HEK293T (cell line): ENCODE results near the gene TRIM67.

Experiments used
- CTCF ChIA-PET: fragments of 350-600 bp; formaldehyde crosslinking; extraction: SDS; loops from one replicate; lab custom pipeline; 2021; ENCODE audit warnings: antibody characterized with exemption, inconsistent platforms; lab: Yijun Ruan, JAX
- POLR2A ChIA-PET: fragments of 350-600 bp; formaldehyde crosslinking; extraction: SDS; loops from one replicate; lab custom pipeline; 2020; ENCODE audit warnings: antibody characterized with exemption, inconsistent platforms; lab: Yijun Ruan, JAX
- DNase-seq: peaks from one replicate; pipeline ENCODE4 v3.0.0; 2012; ENCODE audit warnings: mixed read lengths; ENCODE audit errors: extremely low spot score
- ARNT ChIP-seq: fragments of 450-650 bp; IDR thresholded peaks from 2 replicates; pipeline ENCODE4 v1.6.1; 2017; ENCODE audit warnings: mild to moderate bottlenecking
- BHLHE40 ChIP-seq: fragments of 450-650 bp; IDR thresholded peaks from 2 replicates; pipeline ENCODE4 v1.6.1; 2016; ENCODE audit warnings: mild to moderate bottlenecking, moderate library complexity, borderline replicate concordance
- CTBP1 ChIP-seq: fragments of 450-650 bp; IDR thresholded peaks from 2 replicates; pipeline ENCODE4 v1.6.1; 2016; ENCODE audit warnings: borderline replicate concordance
- ELF4 ChIP-seq: fragments of 450-650 bp; IDR thresholded peaks from 2 replicates; pipeline ENCODE4 v1.6.1; 2017; ENCODE audit warnings: antibody characterized with exemption
- FOXA1 ChIP-seq: fragments of 450-650 bp; IDR thresholded peaks from 2 replicates; pipeline ENCODE4 v1.6.1; 2016; ENCODE audit warnings: mild to moderate bottlenecking
- FOXK2 ChIP-seq: fragments of 450-650 bp; IDR thresholded peaks from 2 replicates; pipeline ENCODE4 v1.6.1; 2016; ENCODE audit warnings: mild to moderate bottlenecking
- FOXM1 ChIP-seq: fragments of 450-650 bp; IDR thresholded peaks from 2 replicates; pipeline ENCODE4 v1.6.1; 2017; ENCODE audit warnings: mild to moderate bottlenecking, borderline replicate concordance
- HDGF ChIP-seq: fragments of 450-650 bp; IDR thresholded peaks from 2 replicates; pipeline ENCODE4 v1.6.1; 2017; ENCODE audit warnings: antibody characterized with exemption, borderline replicate concordance
- L3MBTL2 ChIP-seq: fragments of 450-650 bp; conservative IDR thresholded peaks from 2 replicates; pipeline ENCODE4 v1.6.1; 2016; ENCODE audit warnings: mild to moderate bottlenecking
- LEF1 ChIP-seq: fragments of 450-650 bp; IDR thresholded peaks from 2 replicates; pipeline ENCODE4 v1.6.1; 2017; ENCODE audit warnings: mild to moderate bottlenecking, borderline replicate concordance
- NFRKB ChIP-seq: fragments of 450-650 bp; IDR thresholded peaks from 2 replicates; pipeline ENCODE4 v1.6.1; 2016; ENCODE audit warnings: mild to moderate bottlenecking, moderate library complexity
- PKNOX1 ChIP-seq: fragments of 450-650 bp; IDR thresholded peaks from 2 replicates; pipeline ENCODE4 v1.6.1; 2016
- SP1 ChIP-seq: fragments of 450-650 bp; IDR thresholded peaks from 2 replicates; pipeline ENCODE4 v1.6.1; 2017
- SUZ12 ChIP-seq: fragments of 450-650 bp; IDR thresholded peaks from 2 replicates; pipeline ENCODE4 v1.6.1; 2016; ENCODE audit warnings: mild to moderate bottlenecking
- TARDBP ChIP-seq: fragments of 450-650 bp; IDR thresholded peaks from 2 replicates; pipeline ENCODE4 v1.6.1; 2016
- ZNF384 ChIP-seq: fragments of 450-650 bp; IDR thresholded peaks from 2 replicates; pipeline ENCODE4 v1.6.1; 2016

The TRIM67 gene

GRCh38 chr1:231218078-231218477 lies 56.2 kb downstream of the TRIM67 start:
- ChIA-PET CTCF (no interaction called here), POLR2A (interaction anchor here (0.9 kb wide), 1 partner anchor 24 kb away, joined by 4 read pairs; no protein-coding TSS in a partner anchor)
- no peak for TF ChIP-seq L3MBTL2
- no peak for TF ChIP-seq ZNF384
- no peak for TF ChIP-seq LEF1
- TF ChIP-seq SUZ12: no peak
- TF ChIP-seq FOXK2: no peak
- no peak for TF ChIP-seq ELF4
- TF ChIP-seq TARDBP: no peak
- TF ChIP-seq CTBP1: no peak
- no peak for TF ChIP-seq PKNOX1
- TF ChIP-seq SP1: no peak
- no peak for TF ChIP-seq NFRKB
- no peak for TF ChIP-seq ARNT
- no peak for TF ChIP-seq FOXM1
- TF ChIP-seq BHLHE40: no peak
- no peak for TF ChIP-seq HDGF
- TF ChIP-seq FOXA1: no peak
- DNase-seq: no peak

GRCh38 chr1:231219422-231220401 lies 57.9 kb downstream of the TRIM67 start:
- TF ChIP-seq ELF4: no peak
- TF ChIP-seq SUZ12: no peak
- 0 out of 2 replicates have a peak, but pooled peaks have one; percentile 21 for TF ChIP-seq LEF1
- no peak for TF ChIP-seq ARNT

GRCh38 chr1:231220801-231221200 lies 58.9 kb downstream of the TRIM67 start:
- no peak for TF ChIP-seq TARDBP
- TF ChIP-seq SP1: no peak
- no peak for TF ChIP-seq SUZ12
- TF ChIP-seq ELF4: no peak
- no peak for TF ChIP-seq ARNT
- no peak for TF ChIP-seq HDGF
- no peak for TF ChIP-seq CTBP1
- TF ChIP-seq FOXM1: no peak
- no peak for TF ChIP-seq ZNF384
- TF ChIP-seq BHLHE40: no peak
- no peak for TF ChIP-seq FOXK2
- TF ChIP-seq L3MBTL2: no peak
- no peak for TF ChIP-seq LEF1
- no peak for TF ChIP-seq FOXA1
- TF ChIP-seq PKNOX1: no peak
- CTCF ChIA-PET: no interaction called here
- no peak for DNase-seq
- POLR2A ChIA-PET: no interaction called here

More at GRCh38 chr1:231219422-231220401, 57.9 kb downstream of the TRIM67 start:
- CTCF ChIA-PET: interaction anchor here (0.7 kb wide), 1 partner anchor 183 kb away, joined by 3 read pairs; no protein-coding TSS in a partner anchor
- no peak for DNase-seq
- POLR2A ChIA-PET: no interaction called here

- CTCF ChIA-PET: interaction anchor here (0.6 kb wide), 1 partner anchor 380 kb away, joined by 3 read pairs; no protein-coding TSS in a partner anchor
- no peak for TF ChIP-seq ARNT
- no peak for TF ChIP-seq TARDBP
- no peak for TF ChIP-seq PKNOX1
- no peak for TF ChIP-seq L3MBTL2
- no peak for TF ChIP-seq ELF4
- TF ChIP-seq BHLHE40: no peak
- TF ChIP-seq FOXM1: no peak
- TF ChIP-seq CTBP1: no peak
- TF ChIP-seq HDGF: no peak
- no peak for TF ChIP-seq SUZ12
- TF ChIP-seq ZNF384: no peak
- TF ChIP-seq NFRKB: no peak
- no peak for TF ChIP-seq LEF1
- TF ChIP-seq SP1: no peak
- no peak for TF ChIP-seq FOXA1
- TF ChIP-seq FOXK2: no peak
Measured at GRCh38 chr1:231226156-231226555, 64.3 kb downstream of the TRIM67 start.

GRCh38 chr1:231231511-231231910 lies 69.7 kb downstream of the TRIM67 start:
- TF ChIP-seq CTBP1 (no peak), HDGF (no peak), FOXK2 (no peak), ZNF384 (no peak), FOXA1 (no peak), TARDBP (no peak), FOXM1 (no peak)
- DNase-seq: no peak
- CTCF ChIA-PET: no interaction called here
- POLR2A ChIA-PET: no interaction called here

More at GRCh38 chr1:231226156-231226555, 64.3 kb downstream of the TRIM67 start:
- POLR2A ChIA-PET: no interaction called here
- no peak for DNase-seq
